NCI-H524 (cell line): ENCODE data around the gene GON4L.
"Not testable (repeated sequence)": the region's sequence is repeated elsewhere in the genome, so short reads cannot be mapped to it uniquely, and the experiment has no call there.

ENCODE experiments used
- DNase-seq, 2 experiments: peaks; one replicate each; lab custom pipeline; 2025; lab: John Stamatoyannopoulos, UW

Gene GON4L

GRCh38 chr1:155856975-155857930 is at the start of gene GON4L:
Gene GON4L (minus strand): TSS chr1:155857214. CDS start chr1:155853780, 3,434 bp downstream.
- DNase-seq = peak; percentile 57 to 89

- no peak for DNase-seq
These were observed 47.2 kb upstream of the GON4L start for GRCh38 chr1:155904261-155904660.

- DNase-seq = no peak
These were observed 43.1 kb upstream of the GON4L start for GRCh38 chr1:155900161-155900560.

GRCh38 chr1:155899683-155900082 is 42.7 kb upstream of the GON4L start:
- no peak for DNase-seq

- DNase-seq = no peak
These were observed 41.9 kb upstream of the GON4L start for GRCh38 chr1:155898888-155899287.

GRCh38 chr1:155897746-155898145 is 40.7 kb upstream of the GON4L start:
- DNase-seq = no peak

- not testable (repeated sequence) for DNase-seq
These were observed 39.5 kb upstream of the GON4L start for GRCh38 chr1:155896476-155896875.

GRCh38 chr1:155895617-155896016 is 38.6 kb upstream of the GON4L start:
- DNase-seq = not testable (repeated sequence)

GRCh38 chr1:155893389-155894142 is 36.6 kb upstream of the GON4L start:
- no peak for DNase-seq

GRCh38 chr1:155892796-155893195 is 35.8 kb upstream of the GON4L start:
- DNase-seq = no peak

GRCh38 chr1:155890251-155890650 is 33.2 kb upstream of the GON4L start:
- no peak for DNase-seq

GRCh38 chr1:155889566-155889965 is 32.6 kb upstream of the GON4L start:
- DNase-seq = no peak

- no peak for DNase-seq
These were observed 31.5 kb upstream of the GON4L start for GRCh38 chr1:155888481-155888880.

- no peak for DNase-seq
These were observed 28.0 kb upstream of the GON4L start for GRCh38 chr1:155884982-155885381.

- DNase-seq = no peak
These were observed 27.3 kb upstream of the GON4L start for GRCh38 chr1:155884031-155884960.

GRCh38 chr1:155882766-155883165 is 25.8 kb upstream of the GON4L start:
- DNase-seq = no peak

GRCh38 chr1:155882235-155882634 is 25.2 kb upstream of the GON4L start:
- no peak for DNase-seq

- DNase-seq = no peak
These were observed 23.9 kb upstream of the GON4L start for GRCh38 chr1:155880950-155881349.

GRCh38 chr1:155880251-155880650 is 23.2 kb upstream of the GON4L start:
- DNase-seq = no peak

- DNase-seq = no peak
These were observed 20.9 kb upstream of the GON4L start for GRCh38 chr1:155877945-155878344.

- peak; percentile 13 to 50 for DNase-seq
These were observed 16.8 kb upstream of the GON4L start for GRCh38 chr1:155873860-155874259.

GRCh38 chr1:155872527-155872926 is 15.5 kb upstream of the GON4L start:
- no peak for DNase-seq
